ENCODE results near the gene TMEM205. TPM values are rescaled to one million over a fixed set of nuclear protein-coding genes. Genes with fewer than 3 reads are reported as not detected.

Gene TMEM205
- total and polyA plus RNA-seq, 2 of the 13 experiments (the other 11 are each of a cell fraction or from before 2014, with no cell fraction given), result 45.5 to 98.7 TPM

GRCh38 chr19:11324079-11324661 lies 21.9 kb downstream of the TMEM205 start (continued):
- TF ChIP-seq GPBP1L1 (CRISPR knock-in tag; IDR thresholded peaks at IDR 0.05), result no peak
- TF ChIP-seq KDM2A (CRISPR knock-in tag; IDR thresholded peaks at IDR 0.05; ENCODE audit: borderline replicate concordance, low read depth), result peak; percentile 59
- no peak for TF ChIP-seq ZNF816 (CRISPR knock-in tag; IDR thresholded peaks at IDR 0.05; ENCODE audit: borderline replicate concordance)
- peak; percentile 68; the same call in 1 of the 2 replicates for TF ChIP-seq SALL1 (CRISPR knock-in tag; IDR thresholded peaks at IDR 0.05)
- peak; percentile 51; the same call in 1 of the 2 replicates for TF ChIP-seq MTA1 (CRISPR knock-in tag; IDR thresholded peaks at IDR 0.05; ENCODE audit: borderline replicate concordance)
- no peak for TF ChIP-seq ZNF850 (CRISPR knock-in tag; conservative IDR thresholded peaks at IDR 0.05)
- peak; percentile 49; the same call in 1 of the 2 replicates for TF ChIP-seq ZNF800 (CRISPR knock-in tag; IDR thresholded peaks at IDR 0.05)
- peak; percentile 51; the same call in 1 of the 2 replicates for TF ChIP-seq ZBTB33 (CRISPR knock-in tag; IDR thresholded peaks at IDR 0.05)
- no peak for TF ChIP-seq LRRFIP1 (CRISPR knock-in tag; conservative IDR thresholded peaks at IDR 0.05)
- peak; percentile 32 for TF ChIP-seq CBX1 (IDR thresholded peaks at IDR 0.05; ENCODE audit: low read depth)
- no peak for TF ChIP-seq GABPA (IDR thresholded peaks at IDR 0.05; ENCODE audit: low read depth, low read length)
- TF ChIP-seq GABPA (CRISPR knock-in tag; IDR thresholded peaks at IDR 0.05; ENCODE audit: low read depth), result peak; percentile 44; the same call in 1 of the 2 replicates
- TF ChIP-seq PRMT3 (CRISPR knock-in tag; IDR thresholded peaks at IDR 0.05; ENCODE audit: borderline replicate concordance, low read depth), result no peak
- TF ChIP-seq ZNF552 (CRISPR knock-in tag; IDR thresholded peaks at IDR 0.05; ENCODE audit: borderline replicate concordance), result no peak
- 0 out of 2 replicates have a peak, but pooled peaks have one; percentile 56 for TF ChIP-seq SMAD3 (CRISPR knock-in tag; IDR thresholded peaks at IDR 0.05)
- TF ChIP-seq ESRRA (CRISPR knock-in tag; IDR thresholded peaks at IDR 0.05; ENCODE audit: low read depth), result no peak
- TF ChIP-seq ZNF331 (CRISPR knock-in tag; IDR thresholded peaks at IDR 0.05), result peak; percentile 67; the same call in 1 of the 2 replicates
- TF ChIP-seq CEBPG (CRISPR knock-in tag; IDR thresholded peaks at IDR 0.05), result peak; percentile 97
- no peak for TF ChIP-seq RFX3 (CRISPR knock-in tag; IDR thresholded peaks at IDR 0.05)
- no peak for TF ChIP-seq ZNF451 (CRISPR knock-in tag; IDR thresholded peaks at IDR 0.05)
- no peak for TF ChIP-seq NR3C1 (CRISPR knock-in tag; IDR thresholded peaks at IDR 0.05)
